HG02763 (cell line): ENCODE measurements around the gene GSDMA.

ENCODE experiments used
- ATAC-seq: cut with Tn5 transposase; IDR thresholded peaks from one replicate; pipeline ENCODE4 v1.9.1; 2021; ENCODE audit warnings: mild to moderate bottlenecking, moderate library complexity; ENCODE audit not compliant: unreplicated experiment

Gene GSDMA, protein sequence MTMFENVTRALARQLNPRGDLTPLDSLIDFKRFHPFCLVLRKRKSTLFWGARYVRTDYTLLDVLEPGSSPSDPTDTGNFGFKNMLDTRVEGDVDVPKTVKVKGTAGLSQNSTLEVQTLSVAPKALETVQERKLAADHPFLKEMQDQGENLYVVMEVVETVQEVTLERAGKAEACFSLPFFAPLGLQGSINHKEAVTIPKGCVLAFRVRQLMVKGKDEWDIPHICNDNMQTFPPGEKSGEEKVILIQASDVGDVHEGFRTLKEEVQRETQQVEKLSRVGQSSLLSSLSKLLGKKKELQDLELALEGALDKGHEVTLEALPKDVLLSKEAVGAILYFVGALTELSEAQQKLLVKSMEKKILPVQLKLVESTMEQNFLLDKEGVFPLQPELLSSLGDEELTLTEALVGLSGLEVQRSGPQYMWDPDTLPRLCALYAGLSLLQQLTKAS

DNA sequence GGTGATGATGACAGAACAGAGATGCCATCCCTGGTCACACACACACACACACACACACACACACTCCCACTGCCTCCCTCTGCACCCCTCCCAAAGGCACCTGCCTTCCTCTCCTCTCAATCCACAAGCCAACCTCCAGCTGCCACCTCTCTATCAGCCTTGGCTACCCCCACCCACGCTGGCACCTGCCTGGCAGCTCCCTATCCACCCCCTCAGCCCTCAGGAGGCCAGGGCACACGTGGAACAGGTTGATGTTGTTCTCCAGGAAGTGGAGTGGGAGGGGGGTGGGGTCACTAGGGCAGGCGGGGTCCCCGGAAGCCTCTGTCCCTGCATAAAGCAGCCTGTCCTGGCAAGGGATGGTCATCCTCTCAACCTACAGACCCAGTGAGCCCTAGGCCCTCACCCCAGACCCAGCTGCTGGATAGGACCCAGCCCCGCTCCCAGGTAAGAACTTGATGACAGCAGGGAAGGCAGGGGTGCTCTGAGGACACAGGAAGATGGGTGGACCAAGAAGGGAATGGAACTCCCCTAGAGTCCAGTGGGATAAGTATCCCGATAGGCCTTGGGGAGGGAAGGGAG is at the start of gene GSDMA:
GSDMA (plus strand) TSS at position 363 of the 579 bp plus-strand sequence. CDS start 2,684 bp downstream, outside the sequence.
- ATAC-seq: no peak

GRCh38 chr17:39913989-39914388 is 48.8 kb upstream of the GSDMA start:
- ATAC-seq: no peak

- no peak for ATAC-seq
These were observed 47.2 kb upstream of the GSDMA start for GRCh38 chr17:39915559-39915958.

DNA sequence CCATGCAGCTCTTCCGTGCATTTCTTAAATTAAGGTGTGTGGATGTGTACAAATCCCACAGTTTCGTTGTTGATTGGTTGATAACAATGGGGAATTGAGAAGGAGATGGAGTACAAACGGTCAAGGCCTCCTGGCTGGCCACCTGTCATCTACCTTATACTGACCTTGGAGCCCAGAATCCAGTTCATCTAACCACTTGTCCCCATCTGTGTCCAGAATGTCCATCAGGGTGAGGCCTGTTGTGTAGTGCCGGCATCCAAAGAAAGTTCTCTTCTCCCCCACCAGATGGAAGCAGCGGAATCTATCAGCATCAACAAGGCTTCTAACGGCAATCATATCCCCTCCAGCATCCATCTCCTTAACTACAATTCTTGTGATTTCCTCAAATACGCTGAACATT is 45.9 kb upstream of the GSDMA start:
- ATAC-seq: no peak

- no peak for ATAC-seq
These were observed 43.6 kb upstream of the GSDMA start for GRCh38 chr17:39919087-39919683.

DNA sequence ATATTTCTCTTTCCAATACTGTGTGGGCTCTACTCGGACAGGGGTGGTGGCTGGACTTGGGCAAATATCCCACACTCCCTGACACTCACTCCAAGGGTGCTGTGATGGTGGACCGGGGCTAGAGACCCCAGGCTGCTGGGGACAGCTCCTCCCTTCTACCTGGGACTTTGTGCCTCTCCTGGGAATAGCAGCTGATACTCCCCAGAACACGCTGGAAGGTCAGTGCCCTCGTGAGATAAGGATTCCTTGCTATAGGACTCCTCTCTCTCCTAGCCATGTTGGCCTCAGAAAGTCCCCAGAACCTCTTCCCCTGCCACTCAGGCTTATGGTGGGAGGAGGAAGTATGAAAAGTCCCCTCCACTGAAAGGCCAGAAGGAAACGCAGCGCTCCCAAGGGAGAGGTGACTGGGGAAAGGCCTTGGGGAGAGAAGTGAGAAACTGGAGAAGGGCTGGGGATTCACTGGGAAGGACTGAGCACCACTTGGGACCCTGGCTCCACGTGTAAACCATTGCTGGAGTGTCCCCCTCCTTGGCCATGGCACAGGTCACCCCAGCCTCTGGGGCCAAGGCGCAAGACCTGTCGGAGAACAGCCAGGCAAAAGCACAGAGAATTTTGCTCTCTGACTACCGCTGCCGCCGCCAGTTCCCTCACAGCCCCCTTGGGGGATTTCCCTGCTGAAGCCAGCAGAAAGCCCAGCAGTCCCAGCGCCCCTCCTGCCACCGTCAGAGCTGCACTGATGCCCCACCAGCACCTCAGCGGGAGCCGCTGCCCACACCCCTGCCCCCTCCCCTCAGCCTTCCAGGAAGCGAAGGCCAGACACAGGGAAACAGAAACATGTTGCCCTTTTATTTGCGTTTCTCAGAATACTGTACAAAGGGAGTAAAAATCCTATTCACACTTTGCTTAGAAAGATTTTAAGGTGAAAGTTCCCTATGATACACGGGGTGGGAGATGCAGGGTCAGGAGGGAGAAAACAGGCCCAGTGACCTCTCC is 42.3 kb upstream of the GSDMA start:
- no peak for ATAC-seq

- no peak for ATAC-seq
These were observed 41.5 kb upstream of the GSDMA start for GRCh38 chr17:39921323-39921722.

GRCh38 chr17:39922006-39922405 is 40.8 kb upstream of the GSDMA start:
- no peak for ATAC-seq

- ATAC-seq: no peak
These were observed 39.6 kb upstream of the GSDMA start for GRCh38 chr17:39923230-39923629.

DNA sequence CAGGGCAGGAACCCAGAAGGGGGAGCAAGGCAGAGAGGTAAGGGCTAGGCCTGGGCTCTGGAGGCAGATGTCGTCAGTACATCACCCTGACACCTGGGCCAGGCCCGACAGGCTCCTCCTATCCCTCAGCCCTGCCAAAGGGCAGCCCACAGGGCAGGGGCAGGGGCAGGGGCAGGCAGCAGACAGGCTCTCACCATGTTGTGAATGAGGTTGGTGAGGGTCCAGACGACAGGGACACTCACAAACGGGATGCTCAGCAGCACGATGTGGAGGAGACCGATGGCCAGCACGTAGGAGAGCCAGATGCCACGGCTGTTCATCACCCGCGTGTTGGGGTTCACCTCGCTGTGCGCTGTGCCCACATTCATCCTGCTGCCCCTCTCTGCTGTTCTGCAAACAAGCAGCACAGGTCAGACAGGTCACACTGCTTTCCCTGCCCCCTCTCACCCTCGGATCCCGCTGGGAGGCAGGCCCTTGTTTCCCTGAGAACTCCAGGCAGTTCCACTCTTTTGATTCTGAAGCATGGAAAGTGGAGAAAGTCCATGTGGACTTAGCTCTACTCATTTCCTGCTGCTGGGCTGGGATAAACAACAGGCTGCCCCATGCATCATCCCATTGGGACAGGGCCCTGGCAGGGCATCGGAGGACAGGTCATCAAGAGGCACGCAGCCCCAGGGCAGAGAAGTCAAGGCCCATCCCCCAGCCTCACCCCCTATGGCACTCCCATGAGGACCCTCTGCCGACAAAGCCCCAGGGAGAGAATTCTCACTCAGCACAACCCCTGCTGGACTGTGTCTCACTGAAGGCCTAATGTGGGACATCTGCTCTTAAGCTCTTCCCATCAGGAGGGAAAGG is 38.7 kb upstream of the GSDMA start:
- ATAC-seq: no peak

DNA sequence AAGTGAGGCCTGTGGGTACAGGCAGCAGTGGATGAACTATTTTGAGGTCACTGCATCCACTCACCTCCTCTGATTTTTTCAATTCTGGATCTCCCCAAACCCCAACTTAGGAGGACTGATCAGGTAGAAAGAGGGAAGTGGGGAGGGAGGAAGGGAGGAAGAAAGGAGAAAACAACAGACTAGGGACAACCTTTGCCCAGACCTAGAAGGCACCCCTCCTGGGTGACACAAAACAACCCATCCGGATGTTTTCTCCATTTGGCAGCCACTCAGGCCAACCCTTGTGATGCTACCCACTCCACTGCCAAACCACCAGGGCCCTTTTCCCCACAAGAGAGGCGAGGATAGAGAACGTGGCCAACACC is 38.1 kb upstream of the GSDMA start:
- no peak for ATAC-seq

DNA sequence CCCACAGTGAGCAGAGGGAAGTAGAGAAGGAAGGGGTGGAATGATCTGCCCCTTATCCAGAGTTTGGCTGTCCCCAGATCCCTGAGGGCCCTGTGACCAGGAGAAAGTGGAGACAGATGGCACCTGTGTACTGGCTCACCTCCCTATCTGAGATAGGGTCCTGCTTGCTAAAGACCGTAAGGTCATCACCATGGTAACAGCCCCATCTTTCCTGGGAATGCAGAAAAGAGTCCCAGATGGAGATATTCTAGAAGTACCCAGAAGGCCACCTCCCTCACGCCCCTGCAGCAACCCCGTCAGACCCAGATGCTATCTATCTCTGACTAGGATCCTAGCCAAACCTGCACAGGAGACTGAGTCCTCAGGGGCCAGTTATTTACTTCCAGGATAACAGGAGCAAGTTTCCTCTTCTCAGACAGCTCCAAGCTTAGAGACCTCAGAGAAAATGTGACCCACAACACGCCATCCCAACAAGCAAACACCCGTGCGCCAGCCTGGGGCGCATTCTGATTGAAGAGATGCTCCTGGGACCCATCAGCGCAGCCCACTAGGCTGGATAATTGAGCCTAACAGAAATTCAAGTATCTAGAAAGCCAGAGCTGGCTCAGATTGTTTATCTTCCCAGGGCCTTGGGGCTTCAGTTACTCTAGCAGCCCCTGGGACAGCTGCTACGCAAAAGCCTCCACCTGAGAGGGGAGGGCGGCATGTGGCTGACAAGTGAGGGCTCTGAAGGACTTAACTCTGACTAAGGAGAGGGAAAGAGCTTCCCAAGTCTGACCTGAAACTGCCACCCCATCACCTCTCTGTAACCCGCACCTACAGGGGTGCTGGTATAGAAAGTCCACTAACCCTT is 37.3 kb upstream of the GSDMA start:
- ATAC-seq: no peak

- ATAC-seq: no peak
These were observed 36.6 kb upstream of the GSDMA start for GRCh38 chr17:39926135-39926587.

- peak; percentile 9 for ATAC-seq
These were observed 36.2 kb upstream of the GSDMA start for GRCh38 chr17:39926588-39927100.

GRCh38 chr17:39927101-39927928 is 35.5 kb upstream of the GSDMA start, which contains the start of the genes LRRC3C and ORMDL3:
Gene LRRC3C (plus strand): TSS chr17:39927732. CDS start chr17:39941524, 13,792 bp downstream.
Gene ORMDL3 (minus strand): TSS chr17:39927601. CDS start chr17:39924203, 3,398 bp downstream.
- ATAC-seq: peak; percentile 82

DNA sequence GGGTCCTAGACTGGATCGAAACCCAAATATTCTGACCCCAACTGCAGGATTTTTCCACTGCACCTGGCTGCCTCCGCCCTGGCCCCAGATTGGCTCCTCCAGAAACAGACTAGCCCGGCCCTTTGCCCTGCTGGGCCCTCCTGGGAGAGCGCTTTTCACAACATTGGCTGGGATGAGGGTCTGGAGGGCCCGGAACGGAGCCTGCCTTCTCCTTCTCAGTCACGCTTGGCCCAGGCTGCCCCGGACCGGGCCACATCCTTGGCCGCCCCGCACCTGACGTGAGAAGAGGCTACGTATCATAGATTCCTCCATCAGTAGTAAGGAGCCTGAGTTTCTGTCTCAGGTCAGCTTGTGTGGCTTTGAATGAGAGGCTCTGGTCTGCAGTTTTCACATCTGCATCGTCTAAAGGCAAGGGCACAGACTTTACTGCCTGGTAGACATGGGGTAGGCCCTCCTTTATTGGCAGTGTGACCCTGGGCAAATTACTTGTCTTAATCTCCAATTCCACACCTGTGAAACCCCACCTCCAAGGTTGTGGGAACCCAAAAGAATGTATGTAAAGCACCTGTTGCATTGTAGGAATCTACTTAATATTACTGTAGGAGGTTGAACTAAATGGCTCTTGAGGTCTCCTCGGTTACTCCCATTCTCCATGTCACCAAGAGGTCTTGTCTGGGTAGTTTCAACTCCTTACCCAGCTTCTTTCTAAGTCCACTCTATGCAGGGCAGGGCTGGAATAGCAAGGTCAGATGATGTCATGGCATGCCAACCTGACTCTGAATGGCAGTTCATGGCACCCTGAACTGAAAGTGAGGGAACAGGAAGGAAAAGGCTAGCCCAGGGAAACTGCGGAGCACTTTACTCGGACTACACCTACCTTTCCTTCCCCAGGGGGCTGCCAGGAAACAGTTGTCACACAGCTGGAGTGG is 34.6 kb upstream of the GSDMA start:
- ATAC-seq: no peak
